ENCODE measurements around the gene FHAD1. TPM values are rescaled to one million over a fixed set of nuclear protein-coding genes. Genes with fewer than 3 reads are reported as not detected.

Gene FHAD1
- total RNA-seq, 3 donors from 2014 or later (not counting 1 experiment from before 2014, with no cell fraction given), result 0.72 to 1.9 (median 1.7) TPM

- no peak overlapping the region for H3K27ac Mint-ChIP-seq
- DNase-seq, result no peak
- Histone ChIP-seq H3K27ac (ENCODE audit: low read length) (no peak overlapping the region), H3K27me3 (ENCODE audit: control insufficient read depth, insufficient read depth, low read length) (no peaks in the 10 kb centered on the region), H3K4me1 (ENCODE audit: control insufficient read depth, insufficient read depth, low read length) (peaks cover 12% of the 10 kb centered on the region), H3K9me3 (ENCODE audit: control insufficient read depth, insufficient read depth, low read length) (no peaks in the 10 kb centered on the region), H3K36me3 (ENCODE audit: control insufficient read depth, insufficient read depth, low read length) (no peaks in the 10 kb centered on the region), H3K4me3 (ENCODE audit: low read length) (no peak overlapping the region)
- 98% methylated on average over 4 of the region's 4 CpGs for WGBS (ENCODE audit: insufficient coverage)
- H3K36me3 Mint-ChIP-seq, result no peaks in the 10 kb centered on the region
- TF ChIP-seq CTCF (IDR thresholded peaks at IDR 0.05), result no peak
- intact Hi-C loops (cut with micrococcal nuclease), result no loop called here
- H3K9me3 Mint-ChIP-seq, result no peaks in the 10 kb centered on the region
- no peaks in the 10 kb centered on the region for H3K27me3 Mint-ChIP-seq (ENCODE audit: low read depth in 2 of 2)
- H3K4me3 Mint-ChIP-seq, result no peak overlapping the region
- no peak for ATAC-seq
- peaks cover 14 to 41% of the 10 kb centered on the region in 2 donors for H3K4me1 Mint-ChIP-seq
Measured at GRCh38 chr1:15332525-15332924, 85.5 kb downstream of the FHAD1 start.

GRCh38 chr1:15332952-15333715 lies 86.1 kb downstream of the FHAD1 start:
- no peak for TF ChIP-seq CTCF (IDR thresholded peaks at IDR 0.05)
- 99% methylated on average over 5 of the region's 11 CpGs for WGBS (ENCODE audit: insufficient coverage)
- Mint-ChIP-seq H3K27ac (no peak overlapping the region), H3K27me3 (ENCODE audit: low read depth in 2 of 2) (no peaks in the 10 kb centered on the region), H3K9me3 (no peaks in the 10 kb centered on the region), H3K36me3 (no peaks in the 10 kb centered on the region), H3K4me1 (peaks cover 20 to 47% of the 10 kb centered on the region in 2 donors), H3K4me3 (no peak overlapping the region)
- Histone ChIP-seq H3K27ac (ENCODE audit: low read length) (no peak overlapping the region), H3K36me3 (ENCODE audit: control insufficient read depth, insufficient read depth, low read length) (no peaks in the 10 kb centered on the region), H3K9me3 (ENCODE audit: control insufficient read depth, insufficient read depth, low read length) (no peaks in the 10 kb centered on the region), H3K27me3 (ENCODE audit: control insufficient read depth, insufficient read depth, low read length) (no peaks in the 10 kb centered on the region), H3K4me3 (ENCODE audit: low read length) (no peak overlapping the region), H3K4me1 (ENCODE audit: control insufficient read depth, insufficient read depth, low read length) (peaks cover 18% of the 10 kb centered on the region)
- ATAC-seq (no peak), DNase-seq (no peak)
- intact Hi-C loops (cut with micrococcal nuclease), result no loop called here

- Mint-ChIP-seq H3K27me3 (ENCODE audit: low read depth in 2 of 2) (no peaks in the 10 kb centered on the region), H3K4me1 (peaks cover 23 to 55% of the 10 kb centered on the region in 2 donors), H3K4me3 (no peak overlapping the region), H3K27ac (no peak overlapping the region), H3K9me3 (no peaks in the 10 kb centered on the region), H3K36me3 (no peaks in the 10 kb centered on the region)
- no peak overlapping the region for H3K27ac ChIP-seq (ENCODE audit: low read length)
- no peaks in the 10 kb centered on the region for H3K36me3 ChIP-seq (ENCODE audit: control insufficient read depth, insufficient read depth, low read length)
- no peak for ATAC-seq
- 87% methylated on average over 10 of the region's 10 CpGs for WGBS (ENCODE audit: insufficient coverage)
- H3K4me1 ChIP-seq (ENCODE audit: control insufficient read depth, insufficient read depth, low read length), result peaks cover 26% of the 10 kb centered on the region
- no peak for TF ChIP-seq CTCF (IDR thresholded peaks at IDR 0.05)
- DNase-seq, result no peak
- H3K4me3 ChIP-seq (ENCODE audit: low read length), result no peak overlapping the region
- intact Hi-C loops (cut with micrococcal nuclease), result no loop called here
- H3K9me3 ChIP-seq (ENCODE audit: control insufficient read depth, insufficient read depth, low read length), result no peaks in the 10 kb centered on the region
- no peaks in the 10 kb centered on the region for H3K27me3 ChIP-seq (ENCODE audit: control insufficient read depth, insufficient read depth, low read length)
Measured at GRCh38 chr1:15334995-15335394, 88.0 kb downstream of the FHAD1 start.

- H3K9me3 Mint-ChIP-seq, result no peaks in the 10 kb centered on the region
- Histone ChIP-seq H3K4me1 (ENCODE audit: control insufficient read depth, insufficient read depth, low read length) (peaks cover 40% of the 10 kb centered on the region), H3K27me3 (ENCODE audit: control insufficient read depth, insufficient read depth, low read length) (no peaks in the 10 kb centered on the region), H3K27ac (ENCODE audit: low read length) (no peak overlapping the region), H3K36me3 (ENCODE audit: control insufficient read depth, insufficient read depth, low read length) (no peaks in the 10 kb centered on the region), H3K9me3 (ENCODE audit: control insufficient read depth, insufficient read depth, low read length) (no peaks in the 10 kb centered on the region), H3K4me3 (ENCODE audit: low read length) (no peak overlapping the region)
- H3K27me3 Mint-ChIP-seq (ENCODE audit: low read depth in 2 of 2), result no peaks in the 10 kb centered on the region
- 97% methylated on average over 7 of the region's 7 CpGs for WGBS (ENCODE audit: insufficient coverage)
- no peak overlapping the region for H3K27ac Mint-ChIP-seq
- ATAC-seq (no peak), DNase-seq (no peak)
- no peak overlapping the region for H3K4me3 Mint-ChIP-seq
- intact Hi-C loops (cut with micrococcal nuclease), result no loop called here
- no peaks in the 10 kb centered on the region for H3K36me3 Mint-ChIP-seq
- no peak for TF ChIP-seq CTCF (IDR thresholded peaks at IDR 0.05)
- H3K4me1 Mint-ChIP-seq, result peaks cover 36 to 59% of the 10 kb centered on the region in 2 donors
Measured at GRCh38 chr1:15336866-15337265, 89.8 kb downstream of the FHAD1 start.
